ENCODE measurements around the gene CYB561D1. TPM values are rescaled to one million over a fixed set of nuclear protein-coding genes. Genes with fewer than 3 reads are reported as not detected.
"Not testable (repeated sequence)": the region's sequence is repeated elsewhere in the genome, so short reads cannot be mapped to it uniquely, and the experiment has no call there.

Gene CYB561D1, protein sequence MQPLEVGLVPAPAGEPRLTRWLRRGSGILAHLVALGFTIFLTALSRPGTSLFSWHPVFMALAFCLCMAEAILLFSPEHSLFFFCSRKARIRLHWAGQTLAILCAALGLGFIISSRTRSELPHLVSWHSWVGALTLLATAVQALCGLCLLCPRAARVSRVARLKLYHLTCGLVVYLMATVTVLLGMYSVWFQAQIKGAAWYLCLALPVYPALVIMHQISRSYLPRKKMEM
- total RNA-seq, result 8.3 TPM

DNA sequence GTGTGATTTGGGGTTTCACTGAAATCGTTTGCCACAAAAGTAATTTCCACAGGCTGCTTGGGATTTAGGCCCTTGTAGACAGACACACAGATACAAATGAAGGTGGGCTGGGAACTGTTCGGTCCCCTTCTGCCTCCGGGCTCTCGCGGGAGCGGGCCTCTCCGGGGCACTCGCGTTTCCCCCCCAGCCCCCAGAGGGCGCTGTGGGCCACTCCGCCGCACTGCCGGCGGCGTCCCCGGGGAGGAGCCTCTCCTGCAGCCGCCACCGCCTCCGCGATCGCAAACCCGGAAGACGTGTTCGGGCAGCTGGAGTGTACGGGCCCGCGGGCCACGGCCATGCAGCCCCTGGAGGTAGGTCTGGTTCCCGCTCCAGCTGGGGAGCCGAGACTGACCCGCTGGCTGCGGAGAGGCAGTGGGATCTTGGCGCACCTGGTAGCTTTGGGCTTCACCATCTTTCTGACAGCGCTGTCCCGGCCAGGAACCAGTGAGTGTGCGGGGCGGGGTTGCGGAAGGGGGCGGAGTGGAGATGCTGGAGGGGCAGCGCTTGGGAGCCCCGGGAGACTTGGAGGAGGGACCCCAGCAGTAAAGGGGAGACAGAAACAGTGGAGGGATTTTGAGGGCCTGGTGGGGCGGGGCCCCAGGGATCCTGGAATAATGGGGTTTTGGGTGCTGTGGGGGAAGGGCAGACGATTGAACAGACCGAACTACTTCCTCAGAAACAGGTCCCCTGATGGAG is at the start of gene CYB561D1:
TSS of gene CYB561D1 (plus strand) at position 290 of the 735 bp plus-strand sequence. CDS start at position 336, 46 bp downstream.
- no peaks in the 10 kb centered on the region for H3K27me3 ChIP-seq
- intact Hi-C loops (cut with DNase I), result no loop called here
- peak within 1 kb of the TSS; percentile 76 for H3K27ac ChIP-seq
- peaks cover 51% of the 10 kb centered on the region for H3K4me1 ChIP-seq
- peak within 1 kb of the TSS; percentile 59 to 65 for H3K4me3 ChIP-seq
- TF ChIP-seq POLR2A (IDR thresholded peaks at IDR 0.05) (no peak), POLR2AphosphoS5 (IDR thresholded peaks at IDR 0.05; ENCODE audit: insufficient read depth in 1 of 2, low read depth in 1 of 2) (peak; percentile 53 to 89)
- TF ChIP-seq, protein P1, sequence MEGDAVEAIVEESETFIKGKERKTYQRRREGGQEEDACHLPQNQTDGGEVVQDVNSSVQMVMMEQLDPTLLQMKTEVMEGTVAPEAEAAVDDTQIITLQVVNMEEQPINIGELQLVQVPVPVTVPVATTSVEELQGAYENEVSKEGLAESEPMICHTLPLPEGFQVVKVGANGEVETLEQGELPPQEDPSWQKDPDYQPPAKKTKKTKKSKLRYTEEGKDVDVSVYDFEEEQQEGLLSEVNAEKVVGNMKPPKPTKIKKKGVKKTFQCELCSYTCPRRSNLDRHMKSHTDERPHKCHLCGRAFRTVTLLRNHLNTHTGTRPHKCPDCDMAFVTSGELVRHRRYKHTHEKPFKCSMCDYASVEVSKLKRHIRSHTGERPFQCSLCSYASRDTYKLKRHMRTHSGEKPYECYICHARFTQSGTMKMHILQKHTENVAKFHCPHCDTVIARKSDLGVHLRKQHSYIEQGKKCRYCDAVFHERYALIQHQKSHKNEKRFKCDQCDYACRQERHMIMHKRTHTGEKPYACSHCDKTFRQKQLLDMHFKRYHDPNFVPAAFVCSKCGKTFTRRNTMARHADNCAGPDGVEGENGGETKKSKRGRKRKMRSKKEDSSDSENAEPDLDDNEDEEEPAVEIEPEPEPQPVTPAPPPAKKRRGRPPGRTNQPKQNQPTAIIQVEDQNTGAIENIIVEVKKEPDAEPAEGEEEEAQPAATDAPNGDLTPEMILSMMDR (IDR thresholded peaks at IDR 0.05), result peak; percentile 85 to 97 (median 86)
- H3K9me3 ChIP-seq, result no peaks in the 10 kb centered on the region
- peaks cover 0 to 19% of the 10 kb centered on the region in 2 donors for H3K36me3 ChIP-seq
- no peak for DNase-seq (ENCODE audit: extremely low spot score in 2 of 2)

DNA sequence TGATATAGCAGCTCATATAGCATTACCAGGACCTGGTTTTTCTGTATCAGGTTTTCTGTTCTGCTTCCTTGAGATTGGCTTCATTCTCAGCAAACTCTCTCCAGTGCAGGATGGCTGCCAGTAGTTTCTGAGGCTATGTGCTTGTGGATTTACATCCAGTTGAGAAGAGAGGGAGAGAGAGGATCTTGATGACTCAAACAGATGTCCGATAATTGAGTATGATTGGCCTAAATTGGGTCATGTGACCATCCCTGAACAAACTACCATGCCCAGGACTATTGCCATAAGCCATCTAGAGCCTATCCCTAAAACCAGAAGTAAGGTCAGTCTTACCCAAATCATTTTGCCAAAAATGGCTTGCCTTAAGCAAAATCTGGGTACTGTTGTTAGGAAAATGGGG is 49.5 kb upstream of the CYB561D1 start:
- no peak for DNase-seq (ENCODE audit: extremely low spot score in 2 of 2)
- Histone ChIP-seq H3K4me1 (no peaks in the 10 kb centered on the region), H3K27me3 (no peaks in the 10 kb centered on the region), H3K4me3 (no peak overlapping the region), H3K36me3 (no peaks in the 10 kb centered on the region), H3K9me3 (no peaks in the 10 kb centered on the region), H3K27ac (no peak overlapping the region)
- TF ChIP-seq, protein P1 (IDR thresholded peaks at IDR 0.05), result no peak
- TF ChIP-seq POLR2A (IDR thresholded peaks at IDR 0.05), result no peak
- TF ChIP-seq POLR2AphosphoS5 (IDR thresholded peaks at IDR 0.05; ENCODE audit: insufficient read depth in 1 of 2, low read depth in 1 of 2), result no peak
- intact Hi-C loops (cut with DNase I), result no loop called here

DNA sequence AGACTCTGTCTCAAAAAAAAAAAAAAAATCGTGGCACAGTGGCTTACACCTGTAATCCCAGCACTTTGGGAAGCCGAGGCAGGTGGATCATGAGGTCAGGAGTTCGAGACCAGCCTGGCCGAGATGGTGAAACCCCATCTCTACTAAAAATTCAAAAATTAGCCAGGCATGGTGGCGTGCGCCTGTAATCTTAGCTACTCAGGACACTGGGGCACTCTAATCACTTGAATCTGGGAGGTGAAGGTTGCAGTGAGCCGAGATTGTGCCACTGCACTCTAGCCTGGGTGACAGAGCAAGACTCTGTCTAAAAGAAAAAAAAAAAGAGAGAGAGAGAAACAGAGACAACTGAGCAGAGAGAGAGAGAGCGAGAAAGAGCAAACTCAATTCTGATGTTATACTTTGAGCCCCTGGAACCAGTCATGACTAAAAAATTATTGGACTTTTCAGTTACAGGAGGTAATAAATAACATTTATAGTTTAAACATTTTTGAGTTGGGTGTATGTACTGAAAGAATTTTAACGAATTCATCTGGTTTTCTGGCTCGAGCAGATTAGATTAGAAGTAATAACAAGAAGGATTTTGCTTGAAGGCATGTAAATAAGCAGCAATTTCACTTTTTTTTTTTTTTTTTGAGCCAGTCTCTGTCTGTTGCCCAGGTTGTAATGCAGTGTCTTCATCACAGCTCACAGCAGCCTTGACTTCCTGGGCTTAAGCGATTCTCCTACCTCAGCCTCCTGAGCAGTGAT is 47.8 kb upstream of the CYB561D1 start:
- H3K36me3 ChIP-seq; H3K4me1 ChIP-seq; H3K4me3 ChIP-seq; H3K27me3 ChIP-seq; H3K9me3 ChIP-seq; H3K27ac ChIP-seq; intact Hi-C loops (cut with DNase I); DNase-seq (ENCODE audit: extremely low spot score in 2 of 2): not testable (repeated sequence)

DNA sequence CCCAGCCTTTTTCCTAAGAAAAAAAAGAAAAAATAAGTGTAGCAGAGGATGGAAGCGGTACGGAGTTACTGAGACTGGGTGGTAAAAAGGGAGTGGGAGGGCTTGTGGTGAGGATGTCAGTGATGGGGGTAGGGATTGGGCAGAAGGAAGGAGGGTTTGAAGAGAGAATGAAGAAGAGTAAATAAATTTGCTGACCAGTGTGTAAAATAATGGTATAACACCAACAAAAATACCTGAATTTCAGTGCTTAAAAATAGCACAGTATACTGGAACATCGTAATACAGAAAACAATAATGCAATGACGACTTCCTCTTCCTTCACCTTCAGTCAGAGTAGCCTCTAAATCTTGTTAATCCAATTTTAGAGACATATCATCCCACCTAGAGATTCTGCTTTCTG is 46.4 kb upstream of the CYB561D1 start:
- no peak for DNase-seq (ENCODE audit: extremely low spot score in 2 of 2)
- intact Hi-C loops (cut with DNase I), result no loop called here
- no peak for TF ChIP-seq POLR2AphosphoS5 (IDR thresholded peaks at IDR 0.05; ENCODE audit: insufficient read depth in 1 of 2, low read depth in 1 of 2)
- TF ChIP-seq POLR2A (IDR thresholded peaks at IDR 0.05), result no peak
- TF ChIP-seq, protein P1 (IDR thresholded peaks at IDR 0.05), result no peak

DNA sequence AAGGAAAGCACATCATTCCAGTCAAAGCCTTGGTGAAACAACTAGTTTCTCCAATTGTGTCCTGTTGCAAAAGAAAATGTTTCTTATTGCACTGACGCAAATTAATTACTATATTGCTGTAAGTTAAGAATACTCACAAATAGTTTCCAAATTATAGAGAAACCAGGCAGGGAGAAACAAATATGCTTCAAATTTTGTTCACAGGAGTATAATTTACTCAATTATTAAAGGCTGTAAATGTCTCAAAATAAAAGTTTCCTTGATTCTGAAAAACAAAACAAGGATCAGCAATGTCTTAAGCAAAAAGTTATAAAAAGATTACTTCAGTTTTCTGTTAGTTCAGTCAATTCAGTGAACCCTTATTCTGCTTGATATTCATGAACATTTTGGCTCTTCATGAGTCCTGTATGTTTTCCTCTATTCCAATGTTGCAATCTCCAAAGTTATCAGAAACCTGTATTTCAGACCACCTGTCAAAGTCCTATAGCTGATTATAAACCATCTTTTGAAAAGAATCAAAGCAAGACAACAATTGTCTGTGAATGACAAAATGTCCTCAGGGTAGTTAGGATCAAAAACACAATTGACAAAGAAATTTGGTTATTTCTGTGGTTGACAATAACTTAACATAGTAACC is 39.3 kb upstream of the CYB561D1 start:
- TF ChIP-seq POLR2A (IDR thresholded peaks at IDR 0.05) (no peak), POLR2AphosphoS5 (IDR thresholded peaks at IDR 0.05; ENCODE audit: insufficient read depth in 1 of 2, low read depth in 1 of 2) (no peak)
- TF ChIP-seq, protein P1 (IDR thresholded peaks at IDR 0.05), result no peak
- no peak for DNase-seq (ENCODE audit: extremely low spot score in 2 of 2)
- no peaks in the 10 kb centered on the region for H3K9me3 ChIP-seq
- no peak overlapping the region for H3K27ac ChIP-seq
- no peak overlapping the region for H3K4me3 ChIP-seq
- no peaks in the 10 kb centered on the region for H3K4me1 ChIP-seq
- H3K36me3 ChIP-seq, result no peaks in the 10 kb centered on the region
- intact Hi-C loops (cut with DNase I), result no loop called here
- H3K27me3 ChIP-seq, result no peaks in the 10 kb centered on the region

More for the DNA sequence above, 46.4 kb upstream of the CYB561D1 start:
- Histone ChIP-seq H3K27ac (no peak overlapping the region), H3K36me3 (no peaks in the 10 kb centered on the region), H3K4me3 (no peak overlapping the region), H3K27me3 (no peaks in the 10 kb centered on the region), H3K4me1 (no peaks in the 10 kb centered on the region), H3K9me3 (no peaks in the 10 kb centered on the region)
